Measurements from ENCODE around the gene TENT5C.

GRCh38 chr1:117615474-117615873, 9.6 kb downstream of the TENT5C start:
- TF ChIP-seq ZNF24 (IDR thresholded peaks at IDR 0.05) (no peak), ZNF274 (IDR thresholded peaks at IDR 0.05; ENCODE audit: insufficient read depth, insufficient read length) (no peak), SMC3 (IDR thresholded peaks at IDR 0.05; ENCODE audit: borderline replicate concordance, low read length) (no peak), CTCF (IDR thresholded peaks at IDR 0.05 in 2 of 3, conservative IDR thresholded peaks at IDR 0.05 in 1 of 3; ENCODE audit: control insufficient read depth in 2 of 3, extremely low read depth in 1 of 3, insufficient read depth in 1 of 3, low read depth in 3 of 3, low read length in 3 of 3) (no peak), CHD1 (IDR thresholded peaks at IDR 0.05; ENCODE audit: low read depth, low read length) (no peak), BRCA1 (IDR thresholded peaks at IDR 0.05; ENCODE audit: low read depth, low read length) (no peak), NR2F1 (conservative IDR thresholded peaks at IDR 0.05) (no peak), HDAC6 (IDR thresholded peaks at IDR 0.05; ENCODE audit: unreplicated experiment) (no peak), JUNB (IDR thresholded peaks at IDR 0.05) (no peak), FOS (IDR thresholded peaks at IDR 0.05; ENCODE audit: borderline replicate concordance, extremely low read depth, insufficient read length) (no peak)
- TF ChIP-seq, protein P1, sequence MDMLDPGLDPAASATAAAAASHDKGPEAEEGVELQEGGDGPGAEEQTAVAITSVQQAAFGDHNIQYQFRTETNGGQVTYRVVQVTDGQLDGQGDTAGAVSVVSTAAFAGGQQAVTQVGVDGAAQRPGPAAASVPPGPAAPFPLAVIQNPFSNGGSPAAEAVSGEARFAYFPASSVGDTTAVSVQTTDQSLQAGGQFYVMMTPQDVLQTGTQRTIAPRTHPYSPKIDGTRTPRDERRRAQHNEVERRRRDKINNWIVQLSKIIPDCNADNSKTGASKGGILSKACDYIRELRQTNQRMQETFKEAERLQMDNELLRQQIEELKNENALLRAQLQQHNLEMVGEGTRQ (IDR thresholded peaks at IDR 0.05; ENCODE audit: borderline replicate concordance, low read depth, low read length) = no peak
- TF ChIP-seq, protein P2, sequence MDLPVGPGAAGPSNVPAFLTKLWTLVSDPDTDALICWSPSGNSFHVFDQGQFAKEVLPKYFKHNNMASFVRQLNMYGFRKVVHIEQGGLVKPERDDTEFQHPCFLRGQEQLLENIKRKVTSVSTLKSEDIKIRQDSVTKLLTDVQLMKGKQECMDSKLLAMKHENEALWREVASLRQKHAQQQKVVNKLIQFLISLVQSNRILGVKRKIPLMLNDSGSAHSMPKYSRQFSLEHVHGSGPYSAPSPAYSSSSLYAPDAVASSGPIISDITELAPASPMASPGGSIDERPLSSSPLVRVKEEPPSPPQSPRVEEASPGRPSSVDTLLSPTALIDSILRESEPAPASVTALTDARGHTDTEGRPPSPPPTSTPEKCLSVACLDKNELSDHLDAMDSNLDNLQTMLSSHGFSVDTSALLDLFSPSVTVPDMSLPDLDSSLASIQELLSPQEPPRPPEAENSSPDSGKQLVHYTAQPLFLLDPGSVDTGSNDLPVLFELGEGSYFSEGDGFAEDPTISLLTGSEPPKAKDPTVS (IDR thresholded peaks at IDR 0.05; ENCODE audit: low read depth, low read length) = no peak
- TF ChIP-seq, protein P3, sequence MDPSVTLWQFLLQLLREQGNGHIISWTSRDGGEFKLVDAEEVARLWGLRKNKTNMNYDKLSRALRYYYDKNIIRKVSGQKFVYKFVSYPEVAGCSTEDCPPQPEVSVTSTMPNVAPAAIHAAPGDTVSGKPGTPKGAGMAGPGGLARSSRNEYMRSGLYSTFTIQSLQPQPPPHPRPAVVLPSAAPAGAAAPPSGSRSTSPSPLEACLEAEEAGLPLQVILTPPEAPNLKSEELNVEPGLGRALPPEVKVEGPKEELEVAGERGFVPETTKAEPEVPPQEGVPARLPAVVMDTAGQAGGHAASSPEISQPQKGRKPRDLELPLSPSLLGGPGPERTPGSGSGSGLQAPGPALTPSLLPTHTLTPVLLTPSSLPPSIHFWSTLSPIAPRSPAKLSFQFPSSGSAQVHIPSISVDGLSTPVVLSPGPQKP (IDR thresholded peaks at IDR 0.05; ENCODE audit: low read depth, low read length) = no peak

Measured in GM12878 (cell line).